Activated T-cell treated with anti-CD3 and anti-CD28 coated beads, Interleukin-2, amount 50 U/mL, for 1 hour (primary cell): Measurements from ENCODE around the gene RGS5.
"Not testable (repeated sequence)": the region's sequence is repeated elsewhere in the genome, so short reads cannot be mapped to it uniquely, and the experiment has no call there.

Source experiments
- DNase-seq: peaks from one replicate; pipeline ENCODE4 v3.0.0-alpha.2; 2020

The RGS5 gene, protein sequence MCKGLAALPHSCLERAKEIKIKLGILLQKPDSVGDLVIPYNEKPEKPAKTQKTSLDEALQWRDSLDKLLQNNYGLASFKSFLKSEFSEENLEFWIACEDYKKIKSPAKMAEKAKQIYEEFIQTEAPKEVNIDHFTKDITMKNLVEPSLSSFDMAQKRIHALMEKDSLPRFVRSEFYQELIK

DNA sequence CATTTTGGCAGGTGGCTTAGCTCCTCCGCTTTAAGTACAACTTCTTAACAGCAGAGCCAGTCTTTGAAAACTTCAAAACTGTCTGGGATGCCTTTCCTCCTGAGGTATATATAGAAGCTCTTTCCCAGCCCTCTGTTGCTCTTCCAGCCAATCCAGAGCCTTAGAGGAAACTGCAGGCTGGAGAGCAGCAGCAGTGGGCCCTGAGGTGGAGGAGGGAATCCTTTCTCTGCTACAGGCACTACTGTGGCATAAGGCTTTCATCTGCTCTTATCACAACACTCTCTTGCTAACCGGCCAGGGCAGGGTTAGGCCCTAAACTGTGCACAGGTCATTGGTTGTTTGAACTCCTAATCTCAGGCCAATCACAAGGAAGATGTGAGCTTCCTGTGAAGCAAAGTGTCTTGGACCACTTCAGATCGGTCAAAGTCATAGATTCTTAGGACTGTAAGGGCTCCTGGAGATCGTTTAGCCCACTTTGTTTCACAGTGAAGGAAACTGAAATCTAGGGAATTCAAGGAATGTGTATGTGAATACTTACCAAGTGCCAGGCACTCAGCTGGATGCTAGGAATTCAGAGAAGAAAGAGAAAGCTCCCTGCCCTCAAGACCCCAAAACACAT, at the start of gene RGS5:
Gene RGS5, minus strand, starts transcription at position 84 of the 619 bp plus-strand sequence. Its CDS starts 81 bp downstream, at position 3.
- DNase-seq = no peak

DNA sequence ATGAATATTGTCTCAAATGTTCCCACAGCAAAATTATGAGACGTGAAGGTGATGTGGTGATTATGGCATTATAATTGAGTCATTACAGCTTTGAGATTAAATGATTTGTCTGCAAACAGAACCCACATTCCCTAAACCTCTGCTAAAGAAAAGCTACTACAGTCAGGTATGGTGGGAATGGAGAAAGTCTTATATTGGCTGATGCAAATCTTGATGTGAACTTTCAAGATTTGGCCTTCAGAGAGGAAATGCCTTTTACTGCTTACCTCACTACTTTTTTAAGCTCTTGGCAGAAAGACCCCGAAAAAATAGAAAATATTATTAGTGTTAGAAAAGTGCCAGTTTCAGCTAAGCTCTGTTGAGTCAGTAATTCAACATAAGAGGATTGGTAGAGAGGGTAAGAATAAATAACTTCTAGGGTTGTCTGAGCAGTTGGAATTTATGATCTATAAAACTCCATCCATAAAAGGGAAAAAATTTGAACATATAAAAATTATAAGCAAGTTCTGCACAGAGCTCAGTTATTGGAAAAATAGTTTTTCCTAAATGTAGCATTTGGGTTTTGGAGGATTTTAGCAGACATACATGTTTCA, 47.8 kb upstream of the RGS5 start:
- DNase-seq = no peak

- DNase-seq = no peak
Observed at GRCh38 chr1:163248064-163248463, 45.3 kb upstream of the RGS5 start.

DNA sequence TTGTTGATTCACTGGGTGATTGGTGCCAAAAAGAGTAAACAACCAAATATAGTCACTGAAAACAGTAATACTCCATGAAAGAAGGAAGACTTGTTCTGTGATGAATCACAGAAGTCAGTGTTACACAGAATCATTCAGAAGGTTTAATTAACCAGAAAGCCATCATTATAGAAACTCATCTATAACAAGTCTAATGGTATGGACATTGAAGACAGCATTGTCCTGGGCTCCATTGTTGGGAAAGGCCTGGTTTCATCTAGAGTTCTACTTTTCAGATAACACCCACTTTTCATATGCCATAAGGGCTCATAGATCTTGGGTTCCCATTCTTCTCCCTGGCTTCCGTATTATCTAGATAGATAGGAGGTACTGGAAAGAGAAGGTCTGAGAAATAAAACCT, 41.9 kb upstream of the RGS5 start:
- not testable (repeated sequence) for DNase-seq

DNA sequence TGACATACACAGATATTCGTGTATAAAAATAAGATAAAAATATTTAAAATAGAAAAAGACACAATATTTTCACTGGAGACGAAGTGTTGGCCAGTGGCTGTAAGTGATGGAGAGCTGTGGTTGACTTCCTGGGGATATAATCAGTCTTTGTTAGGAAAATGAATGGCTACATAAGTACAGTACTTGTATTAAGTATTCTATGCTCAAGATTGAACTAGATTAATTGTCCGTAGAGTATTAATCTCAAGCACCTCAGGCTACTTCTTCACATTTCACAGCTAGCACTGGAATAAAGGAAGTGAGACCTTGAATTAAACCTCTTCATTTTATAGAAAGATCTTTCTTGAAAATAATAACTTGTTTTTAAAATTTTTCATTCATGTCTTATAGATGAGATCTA, 39.0 kb upstream of the RGS5 start:
- no peak for DNase-seq

DNA sequence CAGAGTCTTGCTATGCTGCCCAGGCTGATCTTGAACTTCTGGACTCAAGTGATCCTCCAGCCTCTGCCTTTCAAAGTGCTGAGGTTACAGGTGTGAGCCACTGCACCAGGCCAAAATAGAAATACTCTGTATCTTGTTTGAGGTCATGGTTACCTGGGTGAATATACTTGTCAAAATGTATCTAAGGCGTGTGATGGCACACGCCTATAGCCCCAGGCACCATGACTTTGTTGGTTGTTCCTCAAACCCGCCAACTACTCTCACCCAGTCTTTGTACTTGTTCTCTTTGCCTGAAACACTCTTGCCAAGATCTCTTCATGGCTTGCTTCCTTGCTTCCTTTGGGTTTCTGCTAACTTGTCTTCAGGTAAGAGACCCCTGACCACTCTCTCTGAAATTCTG, 38.0 kb upstream of the RGS5 start:
- no peak for DNase-seq

DNA sequence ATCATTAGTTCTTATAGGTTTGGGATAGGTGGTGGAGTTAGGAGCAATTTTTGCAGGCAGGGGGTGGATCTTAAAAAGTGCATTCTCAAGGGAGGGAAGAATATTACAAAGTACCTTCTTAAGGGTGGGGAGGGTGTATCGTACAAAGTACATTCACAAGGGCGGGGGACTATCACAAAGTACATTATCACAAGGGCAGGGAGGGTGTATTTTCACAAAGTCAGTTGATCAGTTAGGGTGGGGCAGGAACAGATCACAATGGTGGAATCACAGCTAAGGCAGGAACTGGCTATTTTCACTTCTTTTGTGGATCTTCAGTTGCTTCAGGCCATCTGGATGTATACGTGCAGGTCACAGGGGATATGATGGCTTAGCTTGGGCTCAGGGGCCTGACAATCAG, 30.9 kb upstream of the RGS5 start:
- DNase-seq = not testable (repeated sequence)

- no peak for DNase-seq
Observed at GRCh38 chr1:163231385-163231784, 28.7 kb upstream of the RGS5 start.

DNA sequence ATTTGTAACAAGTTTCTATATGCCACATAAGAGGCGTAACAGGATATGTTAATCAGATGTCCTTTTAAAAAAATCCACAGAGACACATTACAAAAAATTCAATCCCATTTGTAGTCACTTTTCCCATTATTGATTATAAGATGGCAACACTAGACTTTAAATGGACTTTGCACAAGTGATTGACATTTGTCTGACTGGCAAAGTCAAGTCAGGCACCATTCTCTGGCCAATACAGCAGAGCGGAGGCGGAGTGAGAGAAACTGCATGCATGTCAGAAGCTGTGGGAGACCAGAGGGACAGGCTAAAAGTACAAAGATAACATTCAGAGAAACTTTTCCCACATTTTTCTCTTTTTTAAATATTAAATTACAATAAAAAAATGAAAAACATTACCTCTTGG, 28.1 kb upstream of the RGS5 start:
- DNase-seq = no peak

GRCh38 chr1:163228271-163228670, 25.6 kb upstream of the RGS5 start:
- DNase-seq = not testable (repeated sequence)

GRCh38 chr1:163227126-163227525, 24.4 kb upstream of the RGS5 start:
- no peak for DNase-seq

DNA sequence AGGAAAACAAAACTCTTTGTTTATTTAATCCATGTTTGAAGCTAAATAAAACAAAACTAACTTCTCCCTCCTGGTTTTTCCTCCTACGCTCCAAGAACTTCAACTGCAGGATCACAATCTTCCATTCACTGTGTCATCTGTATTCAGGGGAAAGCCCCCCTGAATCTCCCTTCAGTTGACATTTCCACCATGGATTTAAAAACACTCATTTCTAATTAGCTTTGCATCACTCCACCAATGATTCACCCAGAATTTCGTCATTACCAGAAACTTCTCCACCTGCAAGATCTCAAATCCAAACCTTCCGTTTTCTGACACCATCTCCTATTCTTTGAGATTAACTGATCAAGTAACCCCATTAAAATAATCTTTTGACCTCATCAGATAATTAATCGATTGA, 10.9 kb upstream of the RGS5 start:
- no peak for DNase-seq

- DNase-seq = no peak
Observed at GRCh38 chr1:163211667-163212066, 9.0 kb upstream of the RGS5 start.

DNA sequence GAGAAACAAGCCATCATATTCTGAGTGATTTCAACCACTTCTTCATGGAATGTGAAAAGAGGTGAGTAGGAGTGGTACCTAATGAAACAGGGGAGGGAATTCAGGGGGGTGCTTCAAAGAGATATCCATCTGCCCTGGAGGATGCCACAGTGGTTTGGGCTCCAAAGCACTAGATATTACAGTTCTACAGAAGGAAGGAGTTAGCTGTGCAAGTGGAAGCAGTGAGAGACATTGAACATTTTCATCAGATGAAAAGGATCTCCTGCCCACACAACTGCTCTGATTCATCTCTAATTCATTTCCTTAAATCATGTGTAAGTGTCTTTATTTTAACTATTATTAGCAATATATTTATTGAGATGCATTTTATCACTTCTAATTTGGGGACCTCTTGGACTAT, 2.8 kb upstream of the RGS5 start:
- no peak for DNase-seq

DNA sequence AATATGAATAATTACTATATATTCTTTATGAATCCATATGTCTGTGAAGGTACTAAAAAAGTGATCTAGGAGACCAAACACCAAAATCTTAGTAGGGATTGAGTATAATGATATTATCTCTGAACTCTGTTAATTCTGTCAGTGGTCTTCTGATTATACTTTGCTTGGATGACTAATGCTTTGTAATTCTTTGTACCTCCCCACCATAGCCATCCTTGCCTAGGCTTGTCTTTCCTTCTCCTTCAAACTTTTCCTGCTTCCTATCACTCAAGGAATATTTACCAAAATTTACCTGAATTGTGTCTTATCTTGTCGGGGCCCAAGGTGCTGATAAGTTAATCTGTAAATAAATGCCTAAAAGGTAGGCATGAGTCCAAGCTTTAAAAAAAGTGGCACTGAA, 845 bp upstream of the RGS5 start:
- DNase-seq = no peak

DNA sequence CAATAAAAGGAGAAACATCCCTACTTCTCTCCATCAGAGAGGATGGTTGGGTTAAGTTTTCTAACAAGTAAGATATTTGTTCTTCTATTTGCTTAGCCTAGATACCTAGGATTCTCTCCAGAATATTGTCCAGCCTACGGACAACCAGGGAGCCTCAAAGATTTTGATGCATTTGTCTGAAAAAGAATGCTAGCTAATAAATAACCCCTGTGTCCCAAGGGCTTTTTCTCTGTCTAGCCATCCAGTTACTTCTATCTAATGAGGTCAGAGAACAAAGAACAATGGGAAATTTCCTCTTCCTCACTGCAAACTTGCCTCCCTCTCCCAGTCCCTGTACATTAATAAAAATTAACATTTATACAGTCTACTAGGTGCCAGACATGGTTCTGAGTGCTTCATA, 810 bp downstream of the RGS5 start:
- no peak for DNase-seq

GRCh38 chr1:163197022-163197421, 5.7 kb downstream of the RGS5 start:
- no peak for DNase-seq

DNA sequence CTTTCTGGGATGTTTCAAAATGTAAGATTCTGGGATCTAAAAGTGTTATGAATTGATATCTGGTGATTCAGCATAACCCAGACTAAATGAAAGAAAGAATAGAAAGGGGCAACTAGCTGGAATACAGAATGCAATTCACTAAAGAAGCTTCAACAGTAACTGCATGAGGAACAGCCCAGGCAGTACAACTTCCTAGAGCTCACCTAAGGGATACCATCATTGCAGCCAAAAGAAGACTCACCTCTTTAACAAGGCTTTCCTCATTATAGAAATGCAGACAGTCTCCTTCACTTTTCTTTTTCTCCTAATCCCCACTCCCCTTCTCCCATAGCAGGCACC, 6.3 kb downstream of the RGS5 start:
- no peak for DNase-seq

- DNase-seq = no peak
Observed at GRCh38 chr1:163195728-163196448, 6.8 kb downstream of the RGS5 start.

- DNase-seq = no peak
Observed at GRCh38 chr1:163191301-163191700, 11.4 kb downstream of the RGS5 start.

GRCh38 chr1:163188947-163189346, 13.8 kb downstream of the RGS5 start:
- DNase-seq = no peak

GRCh38 chr1:163187849-163188248, 14.9 kb downstream of the RGS5 start:
- no peak for DNase-seq

DNA sequence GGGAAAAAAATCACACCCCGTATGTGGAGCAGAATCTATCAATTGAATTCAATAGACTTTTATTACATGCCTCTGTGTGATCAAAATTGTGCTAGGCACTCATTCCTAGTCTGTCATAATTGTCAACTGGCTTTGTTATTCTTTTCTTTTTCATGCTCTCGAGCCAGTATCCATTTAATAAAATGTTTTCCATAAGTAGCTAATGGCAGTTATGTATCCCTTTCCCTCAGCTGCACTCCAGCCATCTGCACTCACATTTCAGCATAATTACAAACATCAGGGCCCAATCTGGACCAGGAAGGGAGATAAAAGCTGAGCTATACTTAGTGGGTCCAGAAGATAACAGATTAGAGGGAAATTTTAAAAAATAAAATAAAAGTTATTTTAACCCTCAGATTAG, 15.9 kb downstream of the RGS5 start:
- DNase-seq = no peak

DNA sequence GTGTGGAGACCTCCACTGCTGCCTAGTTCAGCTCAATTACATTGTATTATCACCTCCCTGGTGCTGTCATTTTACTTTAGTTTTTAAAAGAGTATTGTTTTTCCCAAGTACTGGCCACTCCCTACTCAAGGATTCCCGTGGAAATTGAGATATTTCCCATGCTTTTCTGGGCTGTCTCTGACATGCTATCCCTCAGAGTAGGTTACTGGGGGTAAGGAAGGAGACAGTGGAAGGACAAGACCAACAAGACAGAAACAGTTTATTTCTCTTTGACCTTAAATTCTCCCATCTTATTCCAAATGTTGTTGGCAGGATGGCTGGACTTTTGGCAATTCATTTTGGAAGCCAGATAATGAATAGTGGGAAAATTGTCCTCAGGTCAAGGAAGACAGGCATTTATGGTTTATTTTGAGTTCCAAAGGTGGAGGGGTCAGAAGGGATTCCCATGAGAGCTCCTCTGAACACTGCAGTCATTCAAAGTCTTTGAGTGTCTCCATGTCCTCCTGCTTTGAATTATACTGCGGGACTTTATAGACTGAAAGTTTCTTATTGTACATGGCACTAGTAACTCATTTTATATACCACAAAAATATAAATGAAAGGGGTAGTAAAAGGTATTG, 20.3 kb downstream of the RGS5 start:
- no peak for DNase-seq
